ENCODE results near the gene DZIP3.

The DZIP3 gene, protein sequence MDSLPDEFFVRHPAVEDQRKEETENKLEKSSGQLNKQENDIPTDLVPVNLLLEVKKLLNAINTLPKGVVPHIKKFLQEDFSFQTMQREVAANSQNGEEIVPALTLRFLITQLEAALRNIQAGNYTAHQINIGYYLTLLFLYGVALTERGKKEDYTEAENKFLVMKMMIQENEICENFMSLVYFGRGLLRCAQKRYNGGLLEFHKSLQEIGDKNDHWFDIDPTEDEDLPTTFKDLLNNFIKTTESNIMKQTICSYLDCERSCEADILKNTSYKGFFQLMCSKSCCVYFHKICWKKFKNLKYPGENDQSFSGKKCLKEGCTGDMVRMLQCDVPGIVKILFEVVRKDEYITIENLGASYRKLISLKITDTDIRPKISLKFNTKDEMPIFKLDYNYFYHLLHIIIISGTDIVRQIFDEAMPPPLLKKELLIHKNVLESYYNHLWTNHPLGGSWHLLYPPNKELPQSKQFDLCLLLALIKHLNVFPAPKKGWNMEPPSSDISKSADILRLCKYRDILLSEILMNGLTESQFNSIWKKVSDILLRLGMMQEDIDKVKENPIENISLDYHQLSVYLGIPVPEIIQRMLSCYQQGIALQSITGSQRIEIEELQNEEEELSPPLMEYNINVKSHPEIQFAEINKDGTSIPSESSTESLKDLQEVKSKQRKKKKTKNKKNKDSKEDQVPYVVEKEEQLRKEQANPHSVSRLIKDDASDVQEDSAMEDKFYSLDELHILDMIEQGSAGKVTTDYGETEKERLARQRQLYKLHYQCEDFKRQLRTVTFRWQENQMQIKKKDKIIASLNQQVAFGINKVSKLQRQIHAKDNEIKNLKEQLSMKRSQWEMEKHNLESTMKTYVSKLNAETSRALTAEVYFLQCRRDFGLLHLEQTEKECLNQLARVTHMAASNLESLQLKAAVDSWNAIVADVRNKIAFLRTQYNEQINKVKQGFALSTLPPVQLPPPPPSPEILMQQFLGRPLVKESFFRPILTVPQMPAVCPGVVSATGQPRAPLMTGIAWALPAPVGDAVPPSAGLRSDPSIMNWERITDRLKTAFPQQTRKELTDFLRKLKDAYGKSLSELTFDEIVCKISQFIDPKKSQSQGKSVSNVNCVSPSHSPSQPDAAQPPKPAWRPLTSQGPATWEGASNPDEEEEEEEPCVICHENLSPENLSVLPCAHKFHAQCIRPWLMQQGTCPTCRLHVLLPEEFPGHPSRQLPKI
- 33.1 to 46.2 (median 42.0) reads per million in 3 donors for total RNA-seq

DNA sequence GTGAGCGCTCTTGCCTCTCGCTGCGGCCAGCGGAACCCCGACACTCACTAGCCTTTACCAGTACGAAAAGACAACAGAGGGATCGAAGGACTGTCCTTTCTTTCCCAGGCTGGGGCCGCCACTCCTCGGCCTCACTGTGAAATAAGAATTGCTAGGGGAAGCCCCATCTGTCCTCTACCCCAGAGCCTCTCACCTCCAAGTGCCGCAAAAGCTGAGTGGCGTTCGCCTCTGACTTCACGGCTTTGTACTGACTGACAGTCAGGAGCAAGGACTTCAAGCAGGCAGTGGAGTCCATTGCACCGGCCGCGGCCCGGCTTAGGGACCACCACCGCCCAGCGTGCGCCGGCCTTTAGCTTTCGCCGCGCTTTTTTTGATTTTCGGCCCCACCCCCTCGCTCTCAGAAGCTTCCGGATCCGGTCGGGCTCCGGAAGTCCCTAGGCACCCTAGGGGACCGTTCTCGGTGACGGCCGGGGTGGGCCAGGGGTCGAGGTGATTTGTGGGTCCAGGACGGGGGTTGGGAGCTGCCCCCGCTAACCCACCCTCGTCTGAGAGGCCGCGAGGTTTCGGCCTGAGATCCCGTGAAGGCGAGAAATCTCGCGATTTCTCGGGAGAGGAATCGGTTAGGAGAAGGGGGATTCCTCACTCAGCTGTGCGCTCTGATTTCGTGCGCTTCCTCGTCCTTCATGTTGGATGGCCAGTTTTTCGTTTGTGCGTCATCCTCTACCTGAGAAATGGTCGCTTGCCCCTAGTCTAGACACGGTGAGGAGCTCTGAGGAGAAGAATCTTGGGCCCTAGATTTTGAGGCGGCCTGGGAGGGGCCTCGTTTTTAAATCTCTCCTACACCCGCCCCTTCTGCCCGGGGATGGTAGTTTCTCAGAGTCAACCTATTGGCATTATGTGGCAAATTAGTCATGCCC is at the start of gene DZIP3, which contains the start of gene CIP2A:
DZIP3 (plus strand) TSS at position 642 of the 917 bp plus-strand sequence. CDS start 15,685 bp downstream, outside the sequence.
CIP2A (minus strand) TSS at position 358 of the 917 bp plus-strand sequence; CDS start at position 295, 63 bp downstream.
- no peaks in the 10 kb centered on the region for H3K27me3 ChIP-seq (replicated peaks; ENCODE audit: control insufficient read depth, insufficient read depth, low read length, poor library complexity, severe bottlenecking)
- peak within 1 kb of the TSS; percentile 79 for H3K4me3 ChIP-seq (ENCODE audit: insufficient read depth, low read depth, low read length, poor library complexity, severe bottlenecking)
- peak; percentile 72 to 82 (median 80) for DNase-seq

DNA sequence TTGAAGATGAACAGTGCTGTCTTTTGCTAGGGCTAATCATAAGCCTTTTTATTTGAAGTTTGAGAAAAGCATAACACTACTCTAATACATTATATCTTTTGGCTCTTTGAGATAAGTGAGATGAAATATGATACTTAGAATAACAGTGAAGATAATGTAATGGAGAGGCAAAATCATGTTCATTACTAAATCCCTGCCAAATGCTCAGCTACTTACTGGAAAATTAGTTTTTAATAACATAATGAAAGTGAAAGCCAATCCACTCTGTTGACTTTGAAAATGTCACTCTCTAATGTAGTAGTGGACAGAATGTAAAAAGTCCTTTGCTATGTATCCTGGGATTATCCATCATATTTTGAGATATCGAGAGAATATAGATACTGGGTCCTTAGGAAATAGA is 43.3 kb upstream of the DZIP3 start:
- Histone ChIP-seq H3K4me3 (ENCODE audit: insufficient read depth, low read depth, low read length, poor library complexity, severe bottlenecking) (peak overlapping the region; percentile 29), H3K4me1 (ENCODE audit: control insufficient read depth, insufficient read depth, low read length, poor library complexity, severe bottlenecking) (no peaks in the 10 kb centered on the region), H3K36me3 (ENCODE audit: control insufficient read depth, insufficient read depth, low read length) (no peaks in the 10 kb centered on the region), H3K9me3 (ENCODE audit: control insufficient read depth, low read length) (no peaks in the 10 kb centered on the region), H3K27me3 (replicated peaks; ENCODE audit: control insufficient read depth, insufficient read depth, low read length, poor library complexity, severe bottlenecking) (no peaks in the 10 kb centered on the region), H3K27ac (ENCODE audit: insufficient read depth, low read length, poor library complexity, severe bottlenecking) (no peak overlapping the region)
- no peak for DNase-seq

More for the DNA sequence above, at the start of gene DZIP3, which contains the start of gene CIP2A:
- H3K27ac ChIP-seq (ENCODE audit: insufficient read depth, low read length, poor library complexity, severe bottlenecking), result peak within 1 kb of the TSS; percentile 94
- H3K4me1 ChIP-seq (ENCODE audit: control insufficient read depth, insufficient read depth, low read length, poor library complexity, severe bottlenecking), result peaks cover 3% of the 10 kb centered on the region
- no peaks in the 10 kb centered on the region for H3K36me3 ChIP-seq (ENCODE audit: control insufficient read depth, insufficient read depth, low read length)
- no peaks in the 10 kb centered on the region for H3K9me3 ChIP-seq (ENCODE audit: control insufficient read depth, low read length)

DNA sequence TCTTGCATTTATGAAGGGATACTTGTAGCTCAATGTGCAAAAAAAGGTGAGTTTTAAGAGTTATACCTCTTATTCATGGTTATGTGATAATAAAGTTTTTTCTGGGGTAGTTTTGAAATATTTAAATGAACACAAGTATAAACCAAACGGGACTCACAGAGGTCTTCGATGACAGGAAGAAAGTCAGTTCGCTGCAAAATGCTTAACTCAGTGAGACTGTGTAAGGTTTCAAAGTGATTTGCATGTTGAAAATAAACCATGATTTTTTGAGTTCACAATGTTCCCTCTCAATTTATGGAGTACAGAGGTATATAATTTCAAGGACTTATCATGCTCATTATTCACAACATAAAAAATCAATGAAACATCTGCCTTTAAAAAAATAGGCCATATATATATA is 42.8 kb upstream of the DZIP3 start:
- DNase-seq, result no peak
- peak overlapping the region; percentile 29 for H3K4me3 ChIP-seq (ENCODE audit: insufficient read depth, low read depth, low read length, poor library complexity, severe bottlenecking)
- no peaks in the 10 kb centered on the region for H3K36me3 ChIP-seq (ENCODE audit: control insufficient read depth, insufficient read depth, low read length)
- H3K27ac ChIP-seq (ENCODE audit: insufficient read depth, low read length, poor library complexity, severe bottlenecking), result no peak overlapping the region
- no peaks in the 10 kb centered on the region for H3K4me1 ChIP-seq (ENCODE audit: control insufficient read depth, insufficient read depth, low read length, poor library complexity, severe bottlenecking)
- no peaks in the 10 kb centered on the region for H3K9me3 ChIP-seq (ENCODE audit: control insufficient read depth, low read length)
- H3K27me3 ChIP-seq (replicated peaks; ENCODE audit: control insufficient read depth, insufficient read depth, low read length, poor library complexity, severe bottlenecking), result no peaks in the 10 kb centered on the region

DNA sequence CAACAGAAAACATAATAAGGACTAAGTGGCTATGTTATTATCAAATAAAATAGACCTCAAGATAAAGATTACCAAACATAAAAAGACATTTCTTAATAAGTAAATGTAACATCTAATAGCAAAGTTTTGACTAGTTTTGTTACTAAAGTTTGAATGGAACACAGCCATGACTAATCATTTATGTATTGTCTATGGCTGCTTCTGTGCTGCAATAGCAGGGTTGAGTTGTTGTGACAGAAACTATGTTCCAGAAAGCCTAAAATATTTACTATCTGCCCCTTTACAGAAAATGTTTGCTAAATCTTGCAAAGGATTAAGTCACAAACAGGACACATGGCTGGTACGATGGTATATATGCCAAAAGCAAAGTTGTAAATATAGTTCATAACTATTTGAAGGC is 41.2 kb upstream of the DZIP3 start:
- DNase-seq, result no peak
- H3K4me3 ChIP-seq (ENCODE audit: insufficient read depth, low read depth, low read length, poor library complexity, severe bottlenecking), result no peak overlapping the region
- H3K27ac ChIP-seq (ENCODE audit: insufficient read depth, low read length, poor library complexity, severe bottlenecking), result no peak overlapping the region
- no peaks in the 10 kb centered on the region for H3K27me3 ChIP-seq (replicated peaks; ENCODE audit: control insufficient read depth, insufficient read depth, low read length, poor library complexity, severe bottlenecking)
- H3K36me3 ChIP-seq (ENCODE audit: control insufficient read depth, insufficient read depth, low read length), result no peaks in the 10 kb centered on the region
- no peaks in the 10 kb centered on the region for H3K9me3 ChIP-seq (ENCODE audit: control insufficient read depth, low read length)
- no peaks in the 10 kb centered on the region for H3K4me1 ChIP-seq (ENCODE audit: control insufficient read depth, insufficient read depth, low read length, poor library complexity, severe bottlenecking)

DNA sequence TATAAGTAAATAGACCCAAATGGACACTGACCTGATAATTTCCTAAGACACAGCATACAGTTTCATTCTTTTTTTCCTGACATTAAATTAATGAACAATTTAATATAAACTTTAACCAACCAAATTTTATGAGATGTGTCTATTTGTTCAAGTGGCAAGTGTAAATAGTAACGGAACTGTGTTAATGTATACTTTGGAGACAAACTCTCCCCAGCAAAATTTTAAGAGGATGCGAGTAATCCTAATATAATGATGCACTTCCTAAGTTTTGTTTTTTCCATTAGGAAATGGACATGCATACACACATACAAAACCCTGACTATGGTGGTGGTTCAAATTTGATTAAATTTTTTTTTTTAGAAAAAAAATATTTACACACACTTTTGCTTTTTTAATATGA is 40.6 kb upstream of the DZIP3 start:
- H3K36me3 ChIP-seq (ENCODE audit: control insufficient read depth, insufficient read depth, low read length), result no peaks in the 10 kb centered on the region
- H3K27ac ChIP-seq (ENCODE audit: insufficient read depth, low read length, poor library complexity, severe bottlenecking), result no peak overlapping the region
- H3K4me1 ChIP-seq (ENCODE audit: control insufficient read depth, insufficient read depth, low read length, poor library complexity, severe bottlenecking), result no peaks in the 10 kb centered on the region
- H3K4me3 ChIP-seq (ENCODE audit: insufficient read depth, low read depth, low read length, poor library complexity, severe bottlenecking), result no peak overlapping the region
- H3K9me3 ChIP-seq (ENCODE audit: control insufficient read depth, low read length), result no peaks in the 10 kb centered on the region
- no peak for DNase-seq
- no peaks in the 10 kb centered on the region for H3K27me3 ChIP-seq (replicated peaks; ENCODE audit: control insufficient read depth, insufficient read depth, low read length, poor library complexity, severe bottlenecking)

DNA sequence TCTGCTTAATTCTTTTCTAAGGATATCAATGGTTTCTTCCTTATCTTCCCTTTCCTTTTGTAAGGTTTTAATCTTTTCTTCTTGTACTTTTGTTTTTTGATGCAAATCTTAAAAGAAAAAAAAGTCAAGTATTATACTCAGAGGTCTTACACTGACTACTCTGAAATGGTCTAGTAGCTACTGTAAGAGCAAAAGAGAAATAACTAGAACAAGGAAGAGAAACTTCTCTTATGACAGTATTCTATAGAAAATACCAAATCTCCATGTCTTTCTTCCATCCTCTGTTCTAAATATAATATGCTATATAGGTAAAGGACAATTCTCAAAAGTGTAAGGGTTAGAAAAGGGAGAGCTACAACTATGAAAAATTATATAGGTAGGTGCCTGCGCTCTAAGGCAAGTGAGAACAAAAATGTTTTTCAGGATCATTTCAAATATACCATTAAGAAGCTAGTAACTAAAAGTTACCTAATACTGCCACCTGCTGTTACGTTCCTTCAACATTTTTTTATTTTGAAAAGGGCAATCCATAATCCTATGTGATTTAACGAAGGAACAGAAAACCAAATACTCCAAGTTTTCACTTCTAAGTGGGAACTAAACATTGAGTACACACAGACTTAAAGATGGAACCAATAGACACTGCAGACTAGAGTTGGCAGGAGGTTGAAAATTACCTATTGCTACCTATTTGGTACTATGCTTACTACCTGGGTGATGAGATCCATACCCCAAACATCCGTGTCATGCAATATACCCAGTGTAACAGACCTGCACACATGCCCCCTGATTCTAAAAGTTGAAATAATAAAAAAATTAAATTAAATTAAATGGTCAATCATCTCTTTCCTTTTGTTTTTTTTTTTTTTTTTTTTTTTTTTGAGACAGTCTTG is 37.0 kb upstream of the DZIP3 start:
- Histone ChIP-seq H3K4me1 (ENCODE audit: control insufficient read depth, insufficient read depth, low read length, poor library complexity, severe bottlenecking) (no peaks in the 10 kb centered on the region), H3K27ac (ENCODE audit: insufficient read depth, low read length, poor library complexity, severe bottlenecking) (no peak overlapping the region), H3K27me3 (replicated peaks; ENCODE audit: control insufficient read depth, insufficient read depth, low read length, poor library complexity, severe bottlenecking) (no peaks in the 10 kb centered on the region), H3K36me3 (ENCODE audit: control insufficient read depth, insufficient read depth, low read length) (no peaks in the 10 kb centered on the region), H3K4me3 (ENCODE audit: insufficient read depth, low read depth, low read length, poor library complexity, severe bottlenecking) (no peak overlapping the region), H3K9me3 (ENCODE audit: control insufficient read depth, low read length) (no peaks in the 10 kb centered on the region)
- DNase-seq, result no peak

DNA sequence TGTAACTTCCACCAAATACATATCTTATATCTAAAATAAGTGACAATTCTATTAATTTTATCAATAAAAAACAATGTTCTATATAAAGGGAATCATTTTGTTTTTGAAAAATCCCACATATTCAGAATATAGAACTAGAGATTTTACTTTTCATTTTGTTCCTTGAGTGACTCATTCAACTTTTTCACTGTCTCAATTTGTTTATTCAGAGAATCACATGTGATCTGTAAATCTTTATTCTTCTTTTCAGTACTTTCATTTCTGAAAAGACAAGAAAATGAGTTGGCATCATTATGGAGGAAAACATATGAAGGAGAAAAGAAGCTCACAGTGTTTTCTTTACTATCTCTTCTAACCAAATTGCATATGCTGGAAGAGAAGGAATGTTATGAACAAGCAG is 35.3 kb upstream of the DZIP3 start:
- Histone ChIP-seq H3K27ac (ENCODE audit: insufficient read depth, low read length, poor library complexity, severe bottlenecking) (no peak overlapping the region), H3K9me3 (ENCODE audit: control insufficient read depth, low read length) (no peaks in the 10 kb centered on the region), H3K4me3 (ENCODE audit: insufficient read depth, low read depth, low read length, poor library complexity, severe bottlenecking) (no peak overlapping the region), H3K36me3 (ENCODE audit: control insufficient read depth, insufficient read depth, low read length) (no peaks in the 10 kb centered on the region), H3K27me3 (replicated peaks; ENCODE audit: control insufficient read depth, insufficient read depth, low read length, poor library complexity, severe bottlenecking) (no peaks in the 10 kb centered on the region), H3K4me1 (ENCODE audit: control insufficient read depth, insufficient read depth, low read length, poor library complexity, severe bottlenecking) (no peaks in the 10 kb centered on the region)
- no peak for DNase-seq

DNA sequence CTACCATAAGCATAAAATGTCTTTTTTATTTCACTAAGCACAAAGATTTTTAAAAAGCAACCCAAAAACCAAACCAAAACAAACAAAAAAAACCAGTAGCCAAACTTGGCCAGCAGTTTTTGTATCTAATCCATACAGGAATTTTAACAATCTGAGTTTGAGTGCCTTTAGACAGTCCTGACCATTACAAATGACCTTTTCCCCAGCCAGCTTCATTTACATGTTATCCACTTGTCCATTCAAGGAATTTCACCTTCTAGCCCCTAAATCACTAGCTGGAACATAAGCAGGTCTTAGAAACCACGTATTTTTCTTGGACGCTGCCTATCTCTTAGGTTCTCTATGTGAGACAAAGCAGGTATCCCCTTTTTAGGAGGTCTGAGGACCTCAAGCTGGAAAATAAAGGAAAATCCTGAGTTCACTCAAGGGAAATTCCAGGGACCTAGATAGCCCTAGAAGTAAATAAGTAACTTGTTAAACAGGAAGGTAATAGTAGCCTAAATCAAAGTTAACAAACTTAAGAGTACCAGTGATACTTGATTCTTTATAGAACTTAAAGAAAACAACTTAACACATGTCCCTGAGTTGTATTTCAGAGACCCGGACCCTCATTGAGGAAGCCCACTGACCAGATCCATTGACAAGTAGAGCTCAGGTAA is 34.5 kb upstream of the DZIP3 start:
- H3K9me3 ChIP-seq (ENCODE audit: control insufficient read depth, low read length), result no peaks in the 10 kb centered on the region
- no peak overlapping the region for H3K27ac ChIP-seq (ENCODE audit: insufficient read depth, low read length, poor library complexity, severe bottlenecking)
- no peaks in the 10 kb centered on the region for H3K4me1 ChIP-seq (ENCODE audit: control insufficient read depth, insufficient read depth, low read length, poor library complexity, severe bottlenecking)
- H3K4me3 ChIP-seq (ENCODE audit: insufficient read depth, low read depth, low read length, poor library complexity, severe bottlenecking), result no peak overlapping the region
- H3K27me3 ChIP-seq (replicated peaks; ENCODE audit: control insufficient read depth, insufficient read depth, low read length, poor library complexity, severe bottlenecking), result no peaks in the 10 kb centered on the region
- no peaks in the 10 kb centered on the region for H3K36me3 ChIP-seq (ENCODE audit: control insufficient read depth, insufficient read depth, low read length)
- no peak for DNase-seq

Measured in effector memory CD4-positive, alpha-beta T cell (primary cell).